Testis (tissue), 2 donors: ENCODE results near the gene DDN.

Experiments
- POLR2A ChIP-seq: fragments of 450-650 bp; IDR thresholded peaks from one replicate; pipeline ENCODE4 v1.6.1; 2017; ENCODE audit warnings: antibody characterized with exemption, mild to moderate bottlenecking, moderate library complexity
- TF ChIP-seq, protein P1 (sequence below), 3 experiments: fragments of 450-650 bp in 2 of 3; fragments of 200-600 bp in 1 of 3; sonication (generic) in 1 of 3; IDR thresholded peaks; one replicate each; pipeline ENCODE4 v1.5.1; 2016 to 2019; ENCODE audit warnings: antibody characterized with exemption in 3 of 3, mild to moderate bottlenecking in 2 of 3, moderate library complexity in 1 of 3

DNA sequence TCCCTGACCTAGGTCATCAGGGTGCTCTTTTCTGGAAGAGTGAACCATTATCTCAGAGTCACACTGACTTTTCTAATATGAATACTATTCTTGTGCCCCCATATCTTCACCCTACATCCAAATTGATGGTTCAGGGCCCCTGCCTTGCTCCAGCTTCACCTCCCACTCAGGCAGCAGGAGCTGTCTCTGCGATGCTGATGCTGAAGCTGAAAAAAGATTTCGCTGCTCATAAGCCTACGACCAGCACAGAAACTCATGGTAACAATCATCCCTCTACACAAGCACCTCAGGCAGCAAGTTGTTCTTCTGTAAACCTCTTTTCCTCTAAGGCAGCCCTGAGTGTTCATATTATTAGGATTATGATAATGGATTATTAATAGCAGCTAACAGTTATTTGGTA, 45.1 kb downstream of the DDN start:
- TF ChIP-seq, protein P1, sequence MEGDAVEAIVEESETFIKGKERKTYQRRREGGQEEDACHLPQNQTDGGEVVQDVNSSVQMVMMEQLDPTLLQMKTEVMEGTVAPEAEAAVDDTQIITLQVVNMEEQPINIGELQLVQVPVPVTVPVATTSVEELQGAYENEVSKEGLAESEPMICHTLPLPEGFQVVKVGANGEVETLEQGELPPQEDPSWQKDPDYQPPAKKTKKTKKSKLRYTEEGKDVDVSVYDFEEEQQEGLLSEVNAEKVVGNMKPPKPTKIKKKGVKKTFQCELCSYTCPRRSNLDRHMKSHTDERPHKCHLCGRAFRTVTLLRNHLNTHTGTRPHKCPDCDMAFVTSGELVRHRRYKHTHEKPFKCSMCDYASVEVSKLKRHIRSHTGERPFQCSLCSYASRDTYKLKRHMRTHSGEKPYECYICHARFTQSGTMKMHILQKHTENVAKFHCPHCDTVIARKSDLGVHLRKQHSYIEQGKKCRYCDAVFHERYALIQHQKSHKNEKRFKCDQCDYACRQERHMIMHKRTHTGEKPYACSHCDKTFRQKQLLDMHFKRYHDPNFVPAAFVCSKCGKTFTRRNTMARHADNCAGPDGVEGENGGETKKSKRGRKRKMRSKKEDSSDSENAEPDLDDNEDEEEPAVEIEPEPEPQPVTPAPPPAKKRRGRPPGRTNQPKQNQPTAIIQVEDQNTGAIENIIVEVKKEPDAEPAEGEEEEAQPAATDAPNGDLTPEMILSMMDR (IDR thresholded peaks at IDR 0.05): no peak
- no peak for TF ChIP-seq POLR2A
